Smooth muscle cell (in vitro differentiated cells): ENCODE measurements around the gene KDM5C. TPM values are rescaled to one million over a fixed set of nuclear protein-coding genes. Genes with fewer than 3 reads are reported as not detected.

Source experiments
- DNase-seq: peaks from one replicate; lab custom pipeline; 2025; ENCODE audit not compliant: unreplicated experiment; lab: John Stamatoyannopoulos, UW
- H2AFZ ChIP-seq: fragments of 200-600 bp; sonication (generic); 2 replicates; pipeline ENCODE4 v1.6.0; 2016; ENCODE audit warnings: antibody characterized with exemption, low read depth, mild to moderate bottlenecking
- H3F3A ChIP-seq: fragments of 200-600 bp; sonication (generic); 2 replicates; pipeline ENCODE4 v1.6.0; 2017; ENCODE audit warnings: antibody characterized with exemption, low read depth
- H3K27ac ChIP-seq: fragments of 200-600 bp; sonication (generic); 2 replicates; pipeline ENCODE4 v1.5.1; 2016; ENCODE audit warnings: low read depth, mild to moderate bottlenecking
- H3K27me3 ChIP-seq: fragments of 200-600 bp; sonication (generic); 2 replicates; pipeline ENCODE4 v1.6.1; 2016; ENCODE audit warnings: low read depth, mild to moderate bottlenecking
- H3K36me3 ChIP-seq: fragments of 200-600 bp; sonication (generic); 2 replicates; pipeline ENCODE4 v1.5.1; 2016; ENCODE audit warnings: low read depth
- H3K4me1 ChIP-seq: fragments of 200-600 bp; sonication (generic); 2 replicates; pipeline ENCODE4 v1.5.1; 2016; ENCODE audit warnings: low read depth
- H3K4me2 ChIP-seq: fragments of 200-600 bp; sonication (generic); 2 replicates; pipeline ENCODE4 v1.6.0; 2016; ENCODE audit warnings: mild to moderate bottlenecking
- H3K4me3 ChIP-seq: fragments of 200-600 bp; sonication (generic); 2 replicates; pipeline ENCODE4 v1.5.1; 2016; ENCODE audit warnings: mild to moderate bottlenecking
- H3K79me2 ChIP-seq: fragments of 200-600 bp; sonication (generic); 2 replicates; pipeline ENCODE4 v1.6.0; 2016; ENCODE audit warnings: low read depth, mild to moderate bottlenecking
- H3K9ac ChIP-seq: fragments of 200-600 bp; sonication (generic); 2 replicates; pipeline ENCODE4 v1.6.0; 2016; ENCODE audit warnings: low read depth
- H3K9me3 ChIP-seq: fragments of 200-600 bp; sonication (generic); replicated peaks from 2 replicates; pipeline ENCODE4 v1.5.1; 2016; ENCODE audit warnings: low read depth
- H4K20me1 ChIP-seq: fragments of 200-600 bp; sonication (generic); 2 replicates; pipeline ENCODE4 v1.6.0; 2016; ENCODE audit warnings: low read depth
- CTCF ChIP-seq: fragments of 200-600 bp; sonication (generic); IDR thresholded peaks from 2 replicates; pipeline ENCODE4 v1.5.1; 2017; ENCODE audit warnings: borderline replicate concordance, mild to moderate bottlenecking, antibody characterized with exemption; ENCODE audit not compliant: insufficient read depth, poor library complexity, severe bottlenecking
- WGBS: methylation state at CpG from one replicate; pipeline ENCODE4 v1.1.7; 2016; ENCODE audit warnings: low lambda C conversion rate; 5-methylcytosine and 5-hydroxymethylcytosine counted together
- polyA plus RNA-seq: library from polyadenylated mRNA; unstranded; fragments of >200 nt; fragmentation: Nextera tagmentation; extraction: Ambion mirVana; gene quantifications from 2 replicates; pipeline ENCODE4 v1.2.1, GENCODE V29; 2016
- total RNA-seq: library from RNA; depleted of rRNA; stranded (reverse); fragments of >200 nt; gene quantifications from 2 replicates; pipeline ENCODE4 v1.2.3, GENCODE V29; 2014

The KDM5C gene
- total and polyA plus RNA-seq, 2 experiments from 2014 or later: 80.2 to 191 TPM

- no peak overlapping the region for H3K4me2 ChIP-seq
- no peak overlapping the region for H3K27ac ChIP-seq
- H3K79me2 ChIP-seq: no peaks in the 10 kb centered on the region
- H3K9me3 ChIP-seq: no peaks in the 10 kb centered on the region
- no peaks in the 10 kb centered on the region for H3F3A ChIP-seq
- no peak overlapping the region for H3K4me3 ChIP-seq
- H3K9ac ChIP-seq: no peak overlapping the region
- no peak for TF ChIP-seq CTCF
- WGBS: 82% methylated on average over 7 of the region's 7 CpGs
- H4K20me1 ChIP-seq: no peaks in the 10 kb centered on the region
- H3K27me3 ChIP-seq: no peaks in the 10 kb centered on the region
- H3K36me3 ChIP-seq: no peaks in the 10 kb centered on the region
- H2AFZ ChIP-seq: no peak overlapping the region
- no peaks in the 10 kb centered on the region for H3K4me1 ChIP-seq
- no peak for DNase-seq
Observed at GRCh38 chrX:53260836-53261235, 35.8 kb upstream of the KDM5C start.

- H3K4me2 ChIP-seq: no peak overlapping the region
- no peak overlapping the region for H2AFZ ChIP-seq
- H3F3A ChIP-seq: no peaks in the 10 kb centered on the region
- H3K36me3 ChIP-seq: no peaks in the 10 kb centered on the region
- 87% methylated on average over 6 of the region's 6 CpGs for WGBS
- no peak overlapping the region for H3K27ac ChIP-seq
- H3K4me1 ChIP-seq: no peaks in the 10 kb centered on the region
- H3K27me3 ChIP-seq: no peaks in the 10 kb centered on the region
- H3K4me3 ChIP-seq: no peak overlapping the region
- DNase-seq: no peak
- no peak overlapping the region for H3K9ac ChIP-seq
- H4K20me1 ChIP-seq: no peaks in the 10 kb centered on the region
- H3K9me3 ChIP-seq: no peaks in the 10 kb centered on the region
- TF ChIP-seq CTCF: no peak
- H3K79me2 ChIP-seq: no peaks in the 10 kb centered on the region
Observed at GRCh38 chrX:53257670-53258423, 32.8 kb upstream of the KDM5C start.

- Histone ChIP-seq H3K4me2 (no peak overlapping the region), H2AFZ (no peak overlapping the region), H3K4me1 (no peaks in the 10 kb centered on the region), H3K79me2 (no peaks in the 10 kb centered on the region), H3K9me3 (no peaks in the 10 kb centered on the region), H3F3A (no peaks in the 10 kb centered on the region), H3K27ac (no peak overlapping the region), H3K36me3 (no peaks in the 10 kb centered on the region), H3K9ac (no peak overlapping the region), H3K27me3 (no peaks in the 10 kb centered on the region), H4K20me1 (no peaks in the 10 kb centered on the region), H3K4me3 (no peak overlapping the region)
- WGBS: 89% methylated on average over 11 of the region's 13 CpGs
- DNase-seq: no peak
- TF ChIP-seq CTCF: no peak
Observed at GRCh38 chrX:53257166-53257565, 32.2 kb upstream of the KDM5C start.
